ENCODE results near the gene TCF7L2. TPM values are rescaled to one million over a fixed set of nuclear protein-coding genes. Genes with fewer than 3 reads are reported as not detected.

TCF7L2 gene
- polyA plus RNA-seq, 3 donors = 5.4 to 21.3 (median 20.0) TPM

GRCh38 chr10:113027574-113028455 is 77.8 kb downstream of the TCF7L2 start:
- WGBS, 3 donors = 21 to 63% (median 27%) methylated on average over 15 of the region's 15 CpGs
- H3K27ac ChIP-seq (ENCODE audit: low read depth, low read length) = no peak overlapping the region

- 58 to 90% (median 67%) methylated on average over 9 of the region's 9 CpGs for WGBS, 3 donors
Measured at GRCh38 chr10:113028456-113029440, 78.7 kb downstream of the TCF7L2 start.

GRCh38 chr10:113030453-113030852 is 80.4 kb downstream of the TCF7L2 start:
- no peak overlapping the region for H3K27ac ChIP-seq (ENCODE audit: low read depth, low read length)
- WGBS, 3 donors = 71 to 84% (median 81%) methylated on average over 1 of the region's 1 CpG

More at GRCh38 chr10:113028456-113029440, 78.7 kb downstream of the TCF7L2 start:
- no peak overlapping the region for H3K27ac ChIP-seq (ENCODE audit: low read depth, low read length)

DNA sequence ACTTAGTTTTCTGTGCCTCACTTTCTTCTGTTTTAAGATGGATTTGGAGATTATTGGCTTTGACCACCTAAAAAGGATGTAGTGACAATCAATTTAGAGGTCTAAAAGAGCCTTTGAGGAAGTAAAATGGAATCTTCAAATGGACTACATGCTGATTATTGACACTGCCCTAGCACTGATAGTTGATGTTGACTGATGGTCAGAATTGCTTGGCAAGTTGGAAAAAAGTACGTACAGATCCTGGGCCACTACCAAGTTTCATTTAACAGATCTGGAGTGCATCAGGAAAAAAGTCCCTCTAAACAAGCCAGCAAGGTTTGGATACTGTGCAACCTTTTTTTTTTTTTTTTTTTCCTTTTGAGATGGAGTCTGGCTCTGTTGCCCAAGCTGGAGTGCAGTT is 81.1 kb downstream of the TCF7L2 start:
- H3K27ac ChIP-seq (ENCODE audit: low read depth, low read length) = no peak overlapping the region
- 18 to 69% (median 55%) methylated on average over 1 of the region's 1 CpG for WGBS, 3 donors

DNA sequence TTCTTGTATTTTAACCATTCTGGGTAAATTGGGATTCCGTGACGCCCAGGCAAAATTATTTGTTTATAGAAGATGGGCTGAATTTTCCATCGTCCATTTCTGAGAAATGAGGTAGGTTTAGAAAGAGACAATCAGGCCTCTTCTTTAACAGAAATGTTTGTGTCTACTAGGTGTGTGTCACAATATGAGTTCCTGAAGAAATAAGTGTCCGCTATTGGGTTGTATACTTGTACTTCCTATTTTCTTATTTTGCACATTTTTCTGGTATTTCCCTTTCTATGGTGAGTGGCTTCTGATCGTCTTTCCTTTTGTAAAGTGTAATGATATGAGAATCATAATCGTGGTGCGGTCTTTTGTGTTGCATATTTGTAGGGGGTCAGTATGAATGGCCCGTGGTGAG is 83.9 kb downstream of the TCF7L2 start:
- H3K27ac ChIP-seq (ENCODE audit: low read depth, low read length) = no peak overlapping the region
- 77 to 91% (median 78%) methylated on average over 8 of the region's 8 CpGs for WGBS, 3 donors

GRCh38 chr10:113035732-113036312 is 85.8 kb downstream of the TCF7L2 start:
- no peak overlapping the region for H3K27ac ChIP-seq (ENCODE audit: low read depth, low read length)
- 31 to 74% (median 55%) methylated on average over 5 of the region's 5 CpGs for WGBS, 3 donors

DNA sequence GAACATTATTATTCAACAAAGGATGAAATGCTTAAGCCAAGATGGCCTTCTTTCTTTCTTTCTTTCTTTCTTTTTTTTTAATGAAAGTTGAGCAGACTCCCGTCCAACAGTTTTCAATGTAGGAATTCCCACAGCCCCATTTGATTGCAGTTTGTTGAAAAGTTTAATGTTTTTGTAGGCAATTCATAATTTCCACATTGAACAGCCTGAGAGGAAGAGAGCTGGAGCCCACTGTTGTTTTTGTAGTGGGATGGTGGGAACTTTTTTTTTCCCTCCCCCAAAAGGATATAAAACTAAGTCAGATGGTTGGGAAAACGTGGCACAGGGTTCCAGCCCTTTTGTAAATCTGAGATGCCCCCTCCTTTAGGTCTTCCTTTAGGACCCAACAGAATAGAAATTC is 86.6 kb downstream of the TCF7L2 start:
- 58 to 85% (median 66%) methylated on average over 2 of the region's 2 CpGs for WGBS, 3 donors
- H3K27ac ChIP-seq (ENCODE audit: low read depth, low read length) = no peak overlapping the region

DNA sequence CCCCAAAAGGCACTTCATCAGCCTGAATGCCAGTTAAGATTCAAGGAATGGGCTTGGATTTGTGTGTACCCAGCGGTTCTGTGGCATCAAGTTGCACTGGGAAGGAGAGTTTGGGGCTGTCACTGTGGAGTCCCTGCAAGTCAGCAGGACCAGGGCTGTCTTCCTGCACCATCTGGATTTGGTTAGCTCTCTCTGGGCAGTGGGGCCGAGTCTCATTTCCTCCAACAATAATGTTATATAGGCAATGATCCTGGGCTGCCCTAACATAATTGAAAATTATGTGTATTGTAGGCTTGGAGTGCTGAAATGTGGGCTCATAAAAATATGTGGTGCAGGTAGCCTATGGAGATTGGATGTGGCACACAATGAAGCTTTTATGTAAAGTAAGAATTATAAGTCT is 87.2 kb downstream of the TCF7L2 start:
- H3K27ac ChIP-seq (ENCODE audit: low read depth, low read length) = no peak overlapping the region
- WGBS, 3 donors = 67 to 82% (median 81%) methylated on average over 2 of the region's 2 CpGs

DNA sequence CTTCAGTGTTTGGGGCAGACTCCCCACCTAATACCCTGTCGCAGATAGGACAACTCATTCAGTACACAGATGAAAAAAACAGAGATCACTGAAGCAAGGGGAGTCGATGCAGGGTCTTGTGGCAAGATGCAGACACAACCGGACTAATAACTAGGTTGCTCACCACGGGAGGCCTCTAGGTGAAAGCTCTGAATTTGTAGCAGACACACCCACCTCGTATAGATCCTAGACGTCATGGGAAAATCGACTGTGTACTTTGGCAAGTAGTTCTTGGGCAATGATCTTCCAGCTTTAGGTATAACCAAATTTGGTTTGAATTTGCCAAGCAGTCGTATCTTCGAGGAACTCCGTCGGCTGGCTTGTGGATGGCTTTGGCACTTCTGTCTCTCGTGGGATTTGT is 88.1 kb downstream of the TCF7L2 start:
- 80 to 89% (median 82%) methylated on average over 12 of the region's 12 CpGs for WGBS, 3 donors
- no peak overlapping the region for H3K27ac ChIP-seq (ENCODE audit: low read depth, low read length)

- no peak overlapping the region for H3K27ac ChIP-seq (ENCODE audit: low read depth, low read length)
- WGBS, 3 donors = 69 to 88% (median 86%) methylated on average over 4 of the region's 4 CpGs
Measured at GRCh38 chr10:113038985-113039384, 88.9 kb downstream of the TCF7L2 start.

DNA sequence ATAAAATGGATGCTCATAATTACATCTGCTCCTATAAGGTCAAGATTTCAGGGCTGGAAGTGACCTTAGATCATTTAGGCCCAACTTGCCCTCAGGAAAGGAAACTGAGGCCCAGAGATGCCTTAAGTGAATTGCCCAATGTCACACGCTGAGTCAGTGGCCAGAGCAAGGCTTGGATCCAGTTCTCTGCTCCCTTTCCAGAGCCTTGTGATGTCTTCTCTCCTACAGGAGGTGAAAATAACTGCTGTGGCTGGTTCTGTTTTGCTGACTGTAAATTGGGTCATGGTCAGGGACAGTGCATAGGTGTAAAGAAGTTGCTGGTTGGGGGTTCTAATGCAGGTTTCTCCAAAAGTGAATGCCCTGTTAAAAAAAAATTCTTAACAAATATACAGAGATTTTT is 91.3 kb downstream of the TCF7L2 start:
- 75 to 95% (median 77%) methylated on average over 1 of the region's 1 CpG for WGBS, 3 donors
- H3K27ac ChIP-seq (ENCODE audit: low read depth, low read length) = no peak overlapping the region

GRCh38 chr10:113041841-113042750 is 92.0 kb downstream of the TCF7L2 start:
- no peak overlapping the region for H3K27ac ChIP-seq (ENCODE audit: low read depth, low read length)
- WGBS, 3 donors = 72 to 80% (median 75%) methylated on average over 5 of the region's 5 CpGs

GRCh38 chr10:113042868-113043267 is 92.8 kb downstream of the TCF7L2 start:
- H3K27ac ChIP-seq (ENCODE audit: low read depth, low read length) = no peak overlapping the region
- 60 to 82% (median 72%) methylated on average over 7 of the region's 7 CpGs for WGBS, 3 donors

- WGBS, 3 donors = 74 to 94% (median 75%) methylated on average over 12 of the region's 12 CpGs
- no peak overlapping the region for H3K27ac ChIP-seq (ENCODE audit: low read depth, low read length)
Measured at GRCh38 chr10:113044016-113044755, 94.1 kb downstream of the TCF7L2 start.

GRCh38 chr10:113045147-113046055 is 95.4 kb downstream of the TCF7L2 start:
- no peak overlapping the region for H3K27ac ChIP-seq (ENCODE audit: low read depth, low read length)
- WGBS, 3 donors = 80 to 88% (median 84%) methylated on average over 10 of the region's 10 CpGs

GRCh38 chr10:113047151-113047550 is 97.1 kb downstream of the TCF7L2 start:
- no peak overlapping the region for H3K27ac ChIP-seq (ENCODE audit: low read depth, low read length)
- WGBS, 3 donors = 52 to 62% (median 60%) methylated on average over 4 of the region's 4 CpGs
